Ovary (tissue), 3 donors: ENCODE measurements around the gene ELOVL1.

Experiments
- CTCF ChIP-seq, 3 donors: fragments of 450-650 bp in 2 of 3; fragments of 200-600 bp in 1 of 3; IDR thresholded peaks; one replicate each; pipeline versions ENCODE4 v1.5.1 to v1.8.0; 2016 to 2022; ENCODE audit warnings: antibody characterized with exemption in 3 of 3, mild to moderate bottlenecking in 1 of 3
- EP300 ChIP-seq: sonication (generic); formaldehyde crosslinking; IDR thresholded peaks from one replicate; pipeline ENCODE4 v1.6.1; 2017; ENCODE audit warnings: antibody characterized with exemption
- POLR2A ChIP-seq: fragments of 450-650 bp; IDR thresholded peaks from one replicate; pipeline ENCODE4 v1.6.1; 2017; ENCODE audit warnings: antibody characterized with exemption, mild to moderate bottlenecking, moderate library complexity
- donor health status: DM: no; HTN: no; CAD: no.

GRCh38 chr1:43363283-43363934 lies 4.4 kb downstream of the ELOVL1 start:
- no peak for TF ChIP-seq EP300
- TF ChIP-seq CTCF (IDR thresholded peaks at IDR 0.05), result no peak
- TF ChIP-seq POLR2A, result no peak
